RWPE1 (cell line): ENCODE data around the gene DNAJC3.
"Not testable (repeated sequence)": the region's sequence is repeated elsewhere in the genome, so short reads cannot be mapped to it uniquely, and the experiment has no call there.

Source experiments
- CTCF ChIA-PET: fragments of 350-600 bp; sonication (Branson Sonifier 250); formaldehyde crosslinking; extraction: SDS; loops from one replicate; lab custom pipeline; 2021; lab: Yijun Ruan, JAX
- POLR2A ChIA-PET: fragments of 400-600 bp; formaldehyde crosslinking; extraction: SDS; loops from one replicate; lab custom pipeline; 2020; ENCODE audit warnings: antibody characterized with exemption; ENCODE audit not compliant: low non-redundant PET; lab: Yijun Ruan, JAX
- DNase-seq: peaks from one replicate; pipeline ENCODE4 v3.0.0; 2012; ENCODE audit warnings: low spot score
- H3K27ac ChIP-seq: fragments of 450-650 bp; 2 replicates; pipeline ENCODE4 v1.5.1; 2017
- TF ChIP-seq, protein P1 (sequence below): fragments of 450-650 bp; conservative IDR thresholded peaks from 2 replicates; pipeline ENCODE4 v1.5.1; 2017; ENCODE audit warnings: low read depth, mild to moderate bottlenecking

The DNAJC3 gene

GRCh38 chr13:95783747-95784146 is 106.8 kb downstream of the DNAJC3 start:
- TF ChIP-seq, protein P1, sequence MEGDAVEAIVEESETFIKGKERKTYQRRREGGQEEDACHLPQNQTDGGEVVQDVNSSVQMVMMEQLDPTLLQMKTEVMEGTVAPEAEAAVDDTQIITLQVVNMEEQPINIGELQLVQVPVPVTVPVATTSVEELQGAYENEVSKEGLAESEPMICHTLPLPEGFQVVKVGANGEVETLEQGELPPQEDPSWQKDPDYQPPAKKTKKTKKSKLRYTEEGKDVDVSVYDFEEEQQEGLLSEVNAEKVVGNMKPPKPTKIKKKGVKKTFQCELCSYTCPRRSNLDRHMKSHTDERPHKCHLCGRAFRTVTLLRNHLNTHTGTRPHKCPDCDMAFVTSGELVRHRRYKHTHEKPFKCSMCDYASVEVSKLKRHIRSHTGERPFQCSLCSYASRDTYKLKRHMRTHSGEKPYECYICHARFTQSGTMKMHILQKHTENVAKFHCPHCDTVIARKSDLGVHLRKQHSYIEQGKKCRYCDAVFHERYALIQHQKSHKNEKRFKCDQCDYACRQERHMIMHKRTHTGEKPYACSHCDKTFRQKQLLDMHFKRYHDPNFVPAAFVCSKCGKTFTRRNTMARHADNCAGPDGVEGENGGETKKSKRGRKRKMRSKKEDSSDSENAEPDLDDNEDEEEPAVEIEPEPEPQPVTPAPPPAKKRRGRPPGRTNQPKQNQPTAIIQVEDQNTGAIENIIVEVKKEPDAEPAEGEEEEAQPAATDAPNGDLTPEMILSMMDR: no peak
- CTCF ChIA-PET: interaction anchor here (1.0 kb wide), 1 partner anchor 50 kb away, joined by 3 read pairs; no protein-coding TSS in a partner anchor
- POLR2A ChIA-PET: no interaction called here
- DNase-seq: no peak
- H3K27ac ChIP-seq: peak overlapping the region; percentile 51

- peak overlapping the region; percentile 61 for H3K27ac ChIP-seq
- peak; percentile 64 for DNase-seq
- TF ChIP-seq, protein P1: no peak
- ChIA-PET CTCF (interaction anchor here (1.0 kb wide), 1 partner anchor 50 kb away, joined by 3 read pairs; no protein-coding TSS in a partner anchor), POLR2A (no interaction called here)
Observed at GRCh38 chr13:95784161-95784899, 107.4 kb downstream of the DNAJC3 start.

- DNase-seq: peak; percentile 49
- CTCF ChIA-PET: interaction anchor here (1.0 kb wide), 1 partner anchor 49 kb away, joined by 3 read pairs; no protein-coding TSS in a partner anchor
- peak overlapping the region; percentile 61 for H3K27ac ChIP-seq
- POLR2A ChIA-PET: no interaction called here
- TF ChIP-seq, protein P1: no peak
Observed at GRCh38 chr13:95784900-95785290, 108.0 kb downstream of the DNAJC3 start.

GRCh38 chr13:95787356-95788099 is 110.6 kb downstream of the DNAJC3 start:
- H3K27ac ChIP-seq: no peak overlapping the region
- TF ChIP-seq, protein P1: no peak
- no peak for DNase-seq
- ChIA-PET CTCF (interaction anchor here (0.7 kb wide), 1 partner anchor 12 kb away, joined by 3 read pairs; no protein-coding TSS in a partner anchor), POLR2A (no interaction called here)

DNA sequence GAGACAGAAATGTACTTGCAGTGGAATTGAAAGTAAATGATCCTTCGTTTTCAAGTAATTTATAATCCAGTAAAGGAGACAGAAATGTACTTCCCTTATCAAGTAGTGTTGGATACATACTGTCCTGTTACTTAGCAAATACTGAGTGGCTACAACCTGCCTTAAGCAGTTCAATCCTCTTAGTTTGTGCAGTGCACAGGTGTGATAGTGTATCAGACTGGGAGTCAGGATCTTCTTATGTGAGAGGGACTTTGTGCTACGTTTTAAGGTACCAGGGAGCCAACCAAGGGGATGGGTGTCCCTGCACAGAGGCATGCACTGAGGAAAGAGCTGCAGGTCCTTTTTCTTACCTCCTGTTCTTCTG is 111.1 kb downstream of the DNAJC3 start:
- DNase-seq: no peak
- POLR2A ChIA-PET: no interaction called here
- TF ChIP-seq, protein P1: no peak
- no peak overlapping the region for H3K27ac ChIP-seq
- CTCF ChIA-PET: interaction anchor here (0.7 kb wide), 1 partner anchor 13 kb away, joined by 3 read pairs; no protein-coding TSS in a partner anchor

DNA sequence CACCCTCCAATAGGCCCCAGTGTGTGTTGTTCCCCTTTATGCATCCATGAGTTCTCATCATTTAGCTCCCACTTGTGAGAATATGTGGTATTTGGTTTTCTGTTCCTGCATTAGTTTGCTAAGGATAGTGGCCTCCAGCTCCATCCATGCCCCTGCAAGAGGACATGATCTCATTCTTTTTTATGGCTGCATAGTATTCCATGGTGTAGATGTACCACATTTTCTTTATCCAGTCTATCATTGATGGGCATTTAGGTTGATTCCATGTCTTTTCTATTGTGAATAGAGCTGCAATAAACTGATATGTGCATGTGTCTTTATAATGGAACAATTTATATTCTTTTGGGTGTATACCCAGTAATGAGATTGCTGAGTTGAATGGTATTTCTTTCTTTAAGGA is 112.4 kb downstream of the DNAJC3 start:
- POLR2A ChIA-PET, H3K27ac ChIP-seq, DNase-seq, CTCF ChIA-PET: not testable (repeated sequence)
